Femur (tissue), 1 donor: ENCODE results near the gene SUPT4H1.
"Not testable (repeated sequence)": the region's sequence is repeated elsewhere in the genome, so short reads cannot be mapped to it uniquely, and the experiment has no call there.

Experiments used
- DNase-seq: peaks from one replicate; pipeline ENCODE4 v3.0.0-alpha.2; 2017

The SUPT4H1 gene

DNA sequence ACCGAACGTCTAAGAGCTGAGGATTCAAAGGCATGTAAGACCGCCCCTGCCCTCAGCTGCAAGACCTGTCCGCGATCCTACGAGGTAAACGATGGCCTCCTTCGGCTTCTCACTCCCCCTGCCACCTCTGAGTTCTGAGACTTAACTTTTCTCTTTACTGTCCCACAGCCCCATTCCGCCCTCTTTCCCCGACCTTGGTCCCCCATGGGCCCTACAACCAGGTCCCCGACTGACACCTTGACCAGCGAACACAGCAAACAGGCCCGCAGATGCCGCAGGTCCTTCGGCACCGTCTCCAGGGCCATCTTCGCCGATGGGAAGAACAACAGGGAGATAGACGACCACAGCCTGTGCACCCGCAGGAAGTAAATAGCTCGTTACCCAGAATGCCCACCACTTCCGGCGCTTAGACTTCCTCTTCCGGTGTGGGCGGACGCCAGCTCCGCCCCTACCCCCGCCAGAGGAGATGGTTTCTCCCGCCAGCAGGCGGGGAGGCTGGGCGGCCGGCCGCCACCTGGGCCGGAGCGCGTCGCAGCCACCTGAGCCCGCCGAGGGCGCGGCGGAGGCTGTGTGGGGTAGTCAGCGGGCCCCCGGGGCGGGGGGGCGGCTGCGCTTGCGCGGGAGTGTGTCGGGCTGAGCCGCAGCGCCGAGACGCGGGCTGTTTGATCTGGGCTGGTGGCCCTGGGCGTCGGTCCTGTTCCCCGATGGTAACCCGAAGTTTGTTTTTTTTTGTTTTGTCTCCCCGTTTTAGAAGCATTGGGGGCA is at the start of gene SUPT4H1:
SUPT4H1 (minus strand) TSS at position 371 of the 765 bp plus-strand sequence; CDS start at position 305, 66 bp downstream.
- DNase-seq, result peak; percentile 96

DNA sequence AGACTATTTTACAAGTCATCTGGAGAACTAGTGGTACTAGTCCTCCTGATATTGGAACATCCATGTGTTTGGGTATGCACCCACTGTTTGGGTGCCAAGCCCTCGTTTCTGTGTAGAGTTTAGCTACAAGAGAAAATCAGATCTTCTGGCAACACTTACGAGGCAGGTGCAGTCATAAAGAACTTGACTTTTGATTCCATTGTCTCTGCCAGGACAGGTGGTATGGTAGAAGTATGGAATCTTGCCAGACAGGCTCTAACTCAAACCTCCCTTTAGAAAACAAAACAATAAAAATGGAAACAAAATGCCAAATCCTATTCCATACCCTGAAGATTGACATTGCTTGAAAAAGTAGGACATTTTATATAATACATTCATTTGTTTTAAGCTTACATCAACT is 49.3 kb upstream of the SUPT4H1 start:
- no peak for DNase-seq

DNA sequence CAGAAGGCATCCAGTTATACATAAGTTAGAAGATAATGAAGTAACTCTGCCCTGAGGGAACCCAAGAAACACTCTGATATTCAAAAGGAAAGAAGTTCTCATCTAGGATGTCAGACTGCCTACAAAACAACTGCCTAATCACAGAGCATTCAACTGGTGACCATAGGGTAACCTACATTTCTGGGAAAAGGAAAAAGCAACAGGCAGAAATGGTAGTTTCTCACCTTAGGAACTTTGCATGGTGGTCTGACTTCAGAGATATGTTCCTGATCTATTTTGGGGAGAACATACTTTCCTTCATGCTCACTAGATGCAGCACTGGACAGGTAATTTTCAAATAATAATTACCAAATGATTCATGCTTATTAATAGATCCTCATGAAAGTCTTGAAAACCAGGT is 48.8 kb upstream of the SUPT4H1 start:
- no peak for DNase-seq

DNA sequence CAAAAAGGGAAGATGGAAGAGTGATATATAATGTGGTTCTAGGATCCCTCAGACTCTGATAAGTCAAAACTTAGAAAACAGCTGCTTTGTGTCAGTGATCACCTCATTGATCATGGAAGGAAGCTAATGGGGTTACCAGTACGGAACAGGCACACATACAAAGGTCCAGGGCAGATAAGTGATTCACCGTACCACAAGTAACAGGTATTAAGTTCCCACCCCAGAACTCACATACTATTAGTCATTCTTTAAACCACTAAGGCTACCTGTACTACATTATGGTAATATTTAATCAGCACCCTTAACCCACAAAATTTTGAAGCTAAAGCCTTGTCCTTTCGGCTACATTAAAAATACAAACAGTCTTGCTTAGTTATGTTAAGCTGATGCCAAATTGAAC is 48.0 kb upstream of the SUPT4H1 start:
- DNase-seq, result no peak

DNA sequence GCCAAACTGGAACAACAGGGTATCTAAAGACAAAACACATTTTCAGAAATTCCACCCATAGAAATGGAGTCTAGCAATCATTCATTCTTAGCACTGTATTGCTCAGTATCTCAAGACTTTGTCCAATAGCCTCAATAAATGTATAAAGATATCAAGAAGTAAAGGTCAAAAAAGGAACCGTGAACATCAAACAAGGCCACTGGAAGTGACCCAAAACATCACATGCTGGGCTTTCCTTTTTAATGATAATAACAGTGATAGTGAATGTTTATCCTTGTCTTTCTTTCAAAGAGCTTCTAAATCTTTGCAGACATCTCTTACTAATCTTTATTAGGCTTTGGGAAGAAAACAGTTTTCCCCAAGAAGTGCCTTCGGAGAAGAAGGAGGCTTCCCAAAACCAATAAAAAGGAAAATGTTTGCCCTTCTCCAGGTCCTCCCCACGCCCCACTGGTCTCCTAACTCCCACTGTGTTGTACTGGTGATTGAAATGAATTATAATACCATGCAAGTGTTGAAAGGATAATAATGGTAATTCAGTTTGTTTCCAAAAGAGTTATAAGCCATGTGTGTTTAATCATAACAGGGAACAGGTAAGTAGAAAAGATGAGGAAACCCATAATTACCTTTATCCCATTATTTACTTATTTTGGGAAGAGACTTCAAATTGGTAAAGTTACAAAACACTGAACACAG is 46.7 kb upstream of the SUPT4H1 start:
- DNase-seq, result no peak

DNA sequence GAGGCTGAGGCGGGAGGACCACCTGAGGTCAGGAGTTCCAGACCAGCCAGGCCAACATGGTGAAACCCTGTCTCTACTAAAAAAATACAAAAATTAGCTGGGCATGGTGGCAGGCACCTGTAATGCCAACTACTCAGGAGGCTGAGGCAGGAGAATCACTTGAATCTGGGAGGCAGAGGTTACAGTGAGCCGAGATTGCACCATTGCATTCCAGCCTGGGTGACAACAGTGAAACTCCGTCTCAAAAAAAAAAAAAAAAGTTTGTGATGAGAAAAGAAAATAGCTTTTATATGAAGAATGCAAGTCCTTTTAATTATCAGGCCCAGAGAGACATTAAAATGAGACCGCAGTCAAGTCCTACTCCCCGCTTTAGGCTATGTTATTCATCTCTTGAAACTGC is 45.4 kb upstream of the SUPT4H1 start:
- DNase-seq, result not testable (repeated sequence)

DNA sequence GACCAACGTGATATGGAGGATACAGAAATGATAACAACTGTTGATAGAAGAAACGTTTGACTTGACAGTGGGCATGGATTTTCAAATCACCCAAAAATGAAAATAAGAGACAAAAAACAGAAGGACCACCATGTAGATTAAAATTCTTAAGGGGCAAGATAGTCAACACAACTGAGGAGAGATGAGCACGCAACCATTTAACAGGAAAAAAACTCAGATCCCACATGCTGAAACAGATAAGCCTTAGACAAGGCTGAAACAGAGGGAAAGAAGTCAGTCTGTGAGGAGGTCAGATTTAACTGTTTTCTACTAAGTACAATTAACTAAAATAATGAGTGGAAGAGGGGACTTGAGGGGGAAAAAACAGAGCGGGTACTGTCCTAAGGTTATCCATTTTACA is 44.2 kb upstream of the SUPT4H1 start:
- DNase-seq, result no peak

DNA sequence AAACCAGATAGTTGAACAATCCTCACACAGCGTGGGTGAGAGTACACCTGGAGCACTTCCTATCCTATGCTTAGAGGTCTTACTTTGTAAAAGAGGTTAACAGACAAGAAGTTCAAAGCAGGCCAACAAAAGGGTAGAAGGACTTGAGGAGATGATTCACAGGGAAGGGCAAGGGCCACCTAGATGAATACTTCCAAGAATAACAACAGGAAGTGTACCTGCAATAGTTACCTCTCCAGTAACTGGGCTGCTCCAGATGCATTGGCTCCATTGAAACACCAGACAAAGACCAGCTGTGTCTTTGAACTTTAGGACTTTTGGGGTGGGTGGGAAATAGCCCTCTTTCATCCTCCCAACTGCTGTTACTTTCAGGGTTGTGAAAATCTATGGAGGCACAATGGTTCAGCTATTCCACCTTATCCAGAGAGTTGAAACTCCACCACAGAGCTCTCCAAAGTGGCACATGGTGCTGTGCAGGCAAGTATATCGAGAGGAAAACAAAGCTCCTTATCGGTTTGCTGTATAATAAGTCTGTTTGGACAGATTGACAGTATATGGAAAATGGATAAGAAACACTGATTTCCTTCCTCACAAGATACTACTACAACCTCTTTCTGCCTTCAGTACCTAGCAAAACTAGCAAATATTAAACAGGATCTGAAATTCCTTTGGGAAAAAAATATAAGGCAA is 42.7 kb upstream of the SUPT4H1 start:
- DNase-seq, result no peak

DNA sequence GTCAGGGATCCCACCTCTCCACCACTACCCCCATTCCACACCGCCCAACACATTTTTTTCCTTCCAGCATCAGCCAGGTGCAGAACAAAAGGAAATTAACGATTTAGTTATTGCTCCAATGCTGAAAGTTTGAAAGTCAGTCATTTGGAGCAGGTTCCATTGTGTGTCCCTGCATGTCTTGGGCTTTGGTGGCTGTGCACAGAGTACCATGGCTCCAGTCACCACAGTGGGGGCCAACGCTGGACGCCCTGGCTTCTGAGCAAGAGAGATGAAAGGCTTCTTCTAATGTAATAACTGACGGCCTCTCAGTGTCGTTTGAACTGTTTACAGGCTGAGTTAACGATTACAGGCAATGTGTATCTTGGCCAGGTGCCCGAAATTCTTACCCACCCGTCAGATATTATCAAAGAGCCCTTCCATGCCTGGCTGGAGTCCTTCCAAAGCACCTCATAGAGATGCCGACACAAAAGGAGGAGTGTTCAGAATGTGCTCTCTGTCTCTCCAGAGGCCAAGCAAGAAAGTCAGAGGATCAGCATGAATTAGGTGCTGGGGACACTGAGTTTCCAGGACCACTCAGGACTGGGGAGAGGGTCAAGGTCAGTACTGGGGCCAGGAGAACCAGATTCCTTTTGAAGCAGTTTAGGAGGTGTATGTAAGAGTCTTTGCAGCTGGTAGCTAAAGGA is 39.4 kb upstream of the SUPT4H1 start:
- DNase-seq, result no peak

DNA sequence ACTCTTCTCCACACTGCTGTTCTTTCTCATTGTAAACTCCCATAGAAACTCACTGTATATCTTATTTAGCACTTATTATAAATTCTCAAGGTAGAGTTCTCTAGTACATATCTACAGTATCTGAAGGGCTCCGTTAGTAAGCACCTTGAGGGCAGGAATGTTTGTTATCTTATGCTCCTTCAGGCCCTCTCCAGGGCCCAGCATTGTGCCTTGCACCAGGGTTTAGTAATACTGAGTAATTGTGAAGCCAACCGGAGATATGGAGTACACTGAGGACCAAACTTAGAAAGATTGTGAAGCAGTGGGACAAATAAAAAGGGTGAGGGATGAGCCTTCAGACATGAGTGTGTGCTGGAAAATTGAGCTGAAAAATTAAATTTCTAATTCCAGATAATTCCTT is 38.9 kb upstream of the SUPT4H1 start:
- DNase-seq, result no peak

DNA sequence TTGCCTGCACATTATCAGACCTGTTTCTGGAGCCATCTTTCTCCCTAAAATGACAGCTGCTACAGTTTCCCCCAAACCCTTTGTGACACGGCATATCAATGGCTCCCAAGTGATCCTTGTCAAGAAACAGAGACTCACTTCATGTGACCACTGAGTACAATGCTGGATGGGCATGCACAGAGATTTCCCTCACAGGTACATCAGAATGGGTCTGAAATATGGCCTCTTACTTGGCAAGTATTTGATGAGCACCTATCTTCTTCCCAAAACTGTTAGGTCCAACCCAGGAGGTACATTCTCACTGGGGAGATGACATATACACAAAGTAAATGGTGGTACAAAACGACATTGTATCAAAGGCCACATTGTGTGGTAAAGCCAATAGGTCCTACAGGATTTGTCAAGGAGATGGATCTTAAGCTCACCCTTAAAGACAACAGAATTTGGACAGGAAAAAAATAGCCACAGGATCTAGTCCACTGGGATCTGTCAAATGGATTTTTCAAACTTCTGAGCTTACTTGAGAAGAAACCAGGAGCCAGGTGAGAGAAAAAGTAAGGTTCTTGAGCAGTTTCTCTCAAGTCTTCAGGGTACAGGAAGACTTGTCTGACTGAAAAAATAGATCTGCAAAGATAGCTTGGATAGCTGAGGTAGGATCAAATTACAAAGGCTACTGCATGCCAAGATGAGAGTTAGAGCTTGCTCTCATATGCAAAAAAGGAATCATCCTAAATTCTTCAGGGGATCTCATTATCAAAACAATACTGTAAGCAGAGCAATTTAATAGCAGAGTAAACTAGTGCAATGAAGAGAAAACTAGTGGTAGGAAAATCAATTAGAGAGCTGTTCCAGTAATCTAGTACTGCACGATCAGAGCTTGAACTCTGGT is 36.5 kb upstream of the SUPT4H1 start:
- DNase-seq, result no peak

DNA sequence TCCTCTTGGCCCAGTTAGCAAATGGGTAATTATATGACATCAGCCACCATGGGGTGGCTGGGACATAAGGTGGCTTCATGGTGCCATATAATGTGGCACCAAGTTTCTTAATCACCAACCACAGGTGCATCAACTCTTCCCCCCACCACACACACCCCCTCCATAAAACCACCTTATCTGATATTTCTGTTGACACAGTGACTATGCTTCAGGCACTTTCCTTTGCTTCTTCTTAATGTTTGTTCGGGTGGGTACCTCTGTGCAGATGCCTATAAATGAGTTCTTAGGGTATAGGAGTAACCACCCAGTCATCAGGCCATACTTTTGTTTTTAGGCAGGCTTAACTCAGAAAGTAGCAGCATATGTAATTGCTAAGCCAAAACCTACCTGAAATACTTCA is 35.8 kb upstream of the SUPT4H1 start:
- DNase-seq, result no peak

DNA sequence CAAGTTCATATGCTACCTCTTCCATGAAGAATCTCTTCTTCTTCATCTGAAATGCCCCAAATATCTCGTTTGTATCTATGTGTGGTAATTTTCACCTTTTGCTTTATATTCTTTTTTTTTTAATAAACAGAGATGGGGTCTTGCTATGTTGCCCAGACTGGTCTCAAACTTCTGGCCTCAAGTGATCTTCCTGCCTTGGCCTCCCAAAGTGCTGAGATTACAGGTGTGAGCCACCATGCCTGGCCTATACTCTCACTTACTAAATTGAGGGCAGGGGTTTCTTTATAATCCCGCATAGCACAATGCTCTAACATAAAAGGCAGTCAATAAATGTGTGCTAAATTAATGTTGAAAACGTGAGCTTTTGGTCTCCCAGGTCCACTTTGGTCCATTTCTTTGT is 34.7 kb upstream of the SUPT4H1 start:
- no peak for DNase-seq

DNA sequence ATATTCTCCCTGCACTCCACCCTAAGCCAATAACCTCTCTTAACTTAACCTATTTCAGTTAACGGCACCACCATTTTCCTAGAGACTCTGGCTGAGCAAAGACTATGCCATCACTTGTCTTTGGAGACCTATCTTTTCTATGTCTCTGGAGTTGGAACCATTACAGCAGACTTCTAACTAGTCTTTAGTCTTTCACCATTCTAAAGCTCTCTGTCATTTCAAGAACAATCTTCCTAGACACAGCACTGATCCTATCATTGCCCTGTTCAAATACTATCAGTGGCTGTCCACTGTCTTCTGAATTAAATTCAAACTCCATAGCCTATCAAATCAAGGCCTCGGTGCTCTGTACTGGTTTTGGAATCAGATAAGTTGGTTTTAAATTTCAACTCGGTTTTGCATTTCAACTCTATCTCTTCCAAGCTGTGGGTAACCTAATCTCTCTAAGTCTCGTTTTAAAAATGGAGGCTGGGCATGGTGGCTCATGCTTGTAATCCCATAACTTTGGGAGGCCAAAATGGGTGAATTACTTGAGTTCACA is 33.4 kb upstream of the SUPT4H1 start:
- DNase-seq, result no peak

DNA sequence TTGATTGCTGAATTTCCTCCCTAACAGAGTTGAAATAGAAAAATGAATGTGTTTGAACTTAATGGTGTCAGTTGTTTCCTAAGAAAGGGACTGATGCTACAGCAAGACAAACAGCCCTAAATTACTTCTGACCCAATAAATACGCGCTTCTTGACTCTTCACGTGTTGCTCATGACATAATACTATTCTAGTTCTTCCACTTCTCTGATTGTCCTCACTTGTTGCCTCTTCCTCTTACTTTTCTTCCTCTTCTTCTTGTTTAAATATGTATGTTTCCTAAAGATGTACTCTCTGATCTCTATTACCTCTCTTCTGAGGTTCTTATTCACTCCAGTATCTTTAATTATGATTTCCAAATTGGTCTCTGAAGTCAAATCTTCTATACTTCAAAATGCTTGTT is 32.9 kb upstream of the SUPT4H1 start:
- no peak for DNase-seq

DNA sequence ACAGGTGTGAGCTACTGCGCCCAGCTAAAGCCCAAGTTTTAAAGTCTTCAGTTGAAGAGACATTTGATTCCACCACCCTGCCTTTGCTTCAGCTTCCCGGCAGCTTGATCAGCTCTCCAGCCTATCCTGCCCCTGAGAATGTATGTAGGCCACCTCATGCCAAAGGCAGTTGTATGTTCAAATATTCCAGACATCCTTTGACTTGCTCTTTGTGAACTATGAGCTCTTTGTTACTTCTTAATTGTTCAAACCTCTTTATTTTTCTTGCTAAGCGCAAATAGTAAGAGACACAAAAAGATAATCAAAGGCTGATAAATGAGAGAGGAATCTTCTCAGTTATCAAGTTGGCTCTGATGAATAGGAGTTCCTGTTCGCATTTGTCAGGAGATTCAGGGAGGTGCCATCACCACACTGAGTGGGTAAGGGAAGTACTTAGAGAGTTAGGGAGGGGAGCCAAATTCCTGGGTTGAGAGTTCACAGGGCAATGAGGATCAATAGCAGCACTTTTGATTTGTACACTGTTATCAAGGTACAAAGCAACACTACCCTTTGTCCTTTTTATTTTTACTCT is 32.0 kb upstream of the SUPT4H1 start:
- no peak for DNase-seq

DNA sequence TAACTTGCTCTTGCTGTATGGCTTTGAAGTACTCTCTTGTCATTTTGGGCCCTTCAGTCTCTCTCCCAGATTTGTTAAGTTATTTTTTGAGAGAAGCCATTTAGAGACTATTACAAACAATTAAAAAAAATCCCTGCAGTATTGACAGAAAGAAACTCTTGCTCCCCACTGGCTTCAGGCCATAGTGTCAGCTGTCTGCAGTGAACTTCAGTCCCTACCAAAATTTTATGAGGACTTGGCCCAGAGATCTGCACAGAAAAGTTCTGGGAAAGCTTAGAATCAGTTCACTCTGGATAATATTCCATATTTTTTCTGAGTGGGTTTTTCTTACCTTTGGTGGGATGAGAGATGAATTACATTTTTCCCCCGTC is 30.9 kb upstream of the SUPT4H1 start:
- DNase-seq, result no peak

DNA sequence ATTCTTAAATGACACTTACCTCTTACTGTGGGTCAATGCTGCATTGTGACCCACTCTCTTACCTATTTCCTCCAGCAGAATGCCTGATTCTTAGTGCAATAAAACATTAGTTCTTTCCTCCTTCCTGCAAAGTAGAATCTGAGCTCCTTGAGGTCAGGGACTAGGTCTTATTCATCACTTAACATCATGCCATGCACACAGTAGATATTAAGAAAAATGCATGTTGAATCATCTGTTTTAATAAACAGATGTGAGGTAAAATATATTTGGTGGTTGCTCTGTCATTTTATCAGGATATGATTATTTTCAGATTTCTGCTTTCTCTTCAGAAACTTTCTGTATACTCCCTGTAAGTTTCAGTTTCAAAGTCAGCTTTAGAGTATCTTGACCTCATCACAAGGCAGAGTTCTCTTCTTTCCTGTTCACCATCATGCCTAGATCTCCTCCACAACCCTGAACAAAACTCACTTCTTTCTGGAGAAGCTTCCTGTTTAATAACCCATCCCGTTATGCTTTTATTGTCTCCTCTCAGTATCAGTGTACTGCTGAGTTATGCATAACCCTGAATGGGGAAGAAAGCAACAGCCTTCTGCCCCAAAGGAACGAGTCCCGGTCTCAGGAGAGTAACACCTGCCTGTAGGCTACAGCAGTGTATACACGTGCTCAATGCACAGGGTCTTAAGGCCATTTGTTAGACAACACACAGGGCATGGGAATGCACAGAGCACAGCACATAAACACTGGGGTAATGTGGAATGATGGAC is 30.3 kb upstream of the SUPT4H1 start:
- DNase-seq, result no peak

DNA sequence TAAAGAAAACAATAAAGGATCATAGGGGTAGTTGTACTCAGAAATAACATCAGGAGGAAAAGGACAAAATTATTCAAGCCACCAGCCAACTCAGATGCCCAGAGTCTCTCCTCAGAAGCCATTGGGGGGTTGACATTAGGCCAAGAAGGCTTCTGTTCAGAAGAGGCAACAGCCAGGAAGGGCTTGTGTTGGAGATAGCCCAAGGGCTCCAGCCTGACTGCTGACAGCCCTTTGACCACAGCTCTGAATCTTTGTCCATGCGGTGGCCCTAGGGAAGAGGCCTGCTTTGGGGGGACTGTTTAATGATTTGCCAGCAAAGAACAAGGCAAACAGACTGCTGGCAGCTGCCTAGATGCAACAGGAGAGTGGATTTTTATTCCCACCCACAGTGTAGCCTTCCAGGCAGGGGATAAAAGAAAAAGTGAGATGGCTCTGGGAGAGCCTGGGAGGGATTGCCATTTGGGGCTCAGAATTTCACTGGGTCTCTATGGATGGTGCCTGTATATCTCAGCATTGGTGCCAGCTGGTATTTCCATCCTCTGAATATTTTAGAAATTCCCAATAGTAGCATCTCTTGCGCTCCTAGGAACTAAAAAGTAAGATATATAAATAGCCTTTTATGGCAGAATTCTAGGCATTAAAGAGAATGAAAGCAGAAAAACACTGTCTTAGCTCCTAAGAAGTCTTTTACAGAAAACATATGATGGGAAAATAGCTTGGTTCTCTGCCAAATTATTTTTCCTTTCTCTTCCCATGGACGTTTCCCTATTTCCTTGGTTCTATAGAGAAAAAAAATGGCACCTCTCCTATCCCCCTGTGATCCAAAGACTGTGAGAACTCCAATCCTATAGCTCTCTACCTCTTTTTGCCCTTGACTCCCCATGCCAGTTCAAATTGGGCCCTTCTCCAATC is 29.4 kb upstream of the SUPT4H1 start:
- peak; percentile 48 for DNase-seq
